Nucleus accumbens (tissue), 56 donors: ENCODE measurements around the gene LHX4.

Experiments
- DNase-seq, 56 donors: peaks; one replicate each; lab custom pipeline; 2025; lab: John Stamatoyannopoulos, UW

Gene LHX4

GRCh38 chr1:180239145-180240096, 9.4 kb downstream of the LHX4 start:
- no peak for DNase-seq

GRCh38 chr1:180241716-180242544, 11.9 kb downstream of the LHX4 start:
- no peak for DNase-seq

- no peak for DNase-seq
Observed at GRCh38 chr1:180243517-180244221, 13.6 kb downstream of the LHX4 start.

GRCh38 chr1:180244840-180245239, 14.8 kb downstream of the LHX4 start:
- DNase-seq: no peak

GRCh38 chr1:180246579-180246978, 16.5 kb downstream of the LHX4 start:
- no peak for DNase-seq

- DNase-seq: no peak
Observed at GRCh38 chr1:180247061-180247460, 17.0 kb downstream of the LHX4 start.

- no peak for DNase-seq
Observed at GRCh38 chr1:180247580-180247979, 17.5 kb downstream of the LHX4 start.

- DNase-seq: no peak
Observed at GRCh38 chr1:180248176-180248575, 18.1 kb downstream of the LHX4 start.

DNA sequence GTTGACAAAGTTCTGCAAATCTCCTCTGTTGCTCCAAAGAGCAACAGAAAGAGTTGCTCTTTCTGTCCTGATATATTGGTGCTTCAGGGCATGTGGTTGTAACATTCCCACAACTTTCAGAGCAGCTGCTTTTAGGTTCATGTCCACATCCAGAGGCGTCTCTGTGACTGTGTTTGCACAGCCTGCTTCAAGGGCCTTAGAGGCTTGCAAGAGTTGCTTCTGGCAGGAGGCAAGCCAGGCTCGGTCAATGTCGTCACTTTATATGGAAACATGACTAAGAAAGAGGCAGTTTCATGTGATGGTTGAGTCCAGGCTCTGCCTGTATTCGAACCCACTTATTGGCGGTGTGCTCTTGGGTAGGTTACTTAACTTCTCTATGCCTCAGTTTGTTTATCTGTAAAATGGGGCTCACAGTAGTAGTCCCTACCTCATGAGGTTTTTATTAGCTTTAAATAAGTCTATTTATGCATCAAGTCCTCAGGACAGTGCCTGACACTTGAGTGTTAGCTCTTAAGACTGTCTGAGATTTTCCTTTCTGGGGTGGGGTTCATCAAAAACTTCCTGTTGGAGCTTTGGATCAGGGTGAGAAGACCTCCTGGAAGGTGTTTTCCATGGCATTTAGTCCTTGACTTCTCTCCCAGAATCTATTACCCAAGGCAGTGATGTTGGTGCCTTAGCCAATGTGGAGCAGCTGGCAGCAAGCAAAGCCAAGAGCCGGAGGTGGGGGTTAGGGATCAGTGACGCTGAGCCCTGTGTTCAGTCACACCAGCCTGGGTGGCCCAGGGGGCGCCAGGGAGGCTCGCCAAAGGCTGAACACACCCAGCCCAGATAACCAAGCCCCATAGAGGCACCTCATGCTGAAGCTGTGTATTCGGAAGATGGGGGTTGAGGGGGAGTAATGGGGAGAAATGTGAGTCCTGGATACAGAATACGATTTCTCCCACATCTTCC, 18.9 kb downstream of the LHX4 start:
- DNase-seq: no peak

DNA sequence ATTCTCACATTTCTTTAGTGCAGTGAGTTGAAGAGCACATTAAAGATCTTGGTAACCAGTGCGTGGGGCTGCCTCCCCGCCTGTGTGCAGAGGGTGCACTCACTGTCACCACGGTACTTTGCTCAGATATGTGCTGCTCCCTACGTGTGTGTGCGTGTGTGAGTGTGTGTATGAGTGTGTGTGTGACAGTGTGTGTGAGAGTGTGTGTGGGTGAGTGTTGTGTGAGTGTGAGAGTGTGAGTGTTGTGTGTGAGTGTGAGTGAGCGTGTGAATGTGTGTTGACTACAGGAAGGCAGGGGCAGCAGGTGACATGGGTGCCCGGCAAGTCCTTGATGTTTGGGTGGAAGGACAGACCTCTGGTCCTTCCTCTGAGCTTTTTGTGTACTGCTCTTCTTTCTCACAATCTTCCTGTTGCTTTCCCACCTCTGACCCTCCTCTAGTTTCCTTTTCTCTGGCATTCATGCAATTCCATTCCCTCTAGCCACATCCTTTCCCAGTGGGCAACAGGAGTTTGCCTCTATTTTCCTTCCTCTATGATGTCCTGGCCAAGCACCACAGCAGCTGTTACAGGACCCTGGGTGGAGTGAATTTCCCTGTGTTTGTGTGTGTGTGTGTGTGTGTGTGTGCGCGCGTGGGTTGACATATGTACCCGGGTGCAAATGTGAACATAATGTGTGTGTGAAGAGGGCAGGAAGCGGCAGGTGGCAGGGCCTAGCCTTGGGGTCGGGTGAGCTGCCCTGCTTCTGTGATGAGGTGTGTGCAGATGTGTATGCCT, 19.8 kb downstream of the LHX4 start:
- DNase-seq: no peak

GRCh38 chr1:180250499-180250770, 20.4 kb downstream of the LHX4 start:
- no peak for DNase-seq

GRCh38 chr1:180250883-180251509, 20.9 kb downstream of the LHX4 start:
- DNase-seq: no peak

DNA sequence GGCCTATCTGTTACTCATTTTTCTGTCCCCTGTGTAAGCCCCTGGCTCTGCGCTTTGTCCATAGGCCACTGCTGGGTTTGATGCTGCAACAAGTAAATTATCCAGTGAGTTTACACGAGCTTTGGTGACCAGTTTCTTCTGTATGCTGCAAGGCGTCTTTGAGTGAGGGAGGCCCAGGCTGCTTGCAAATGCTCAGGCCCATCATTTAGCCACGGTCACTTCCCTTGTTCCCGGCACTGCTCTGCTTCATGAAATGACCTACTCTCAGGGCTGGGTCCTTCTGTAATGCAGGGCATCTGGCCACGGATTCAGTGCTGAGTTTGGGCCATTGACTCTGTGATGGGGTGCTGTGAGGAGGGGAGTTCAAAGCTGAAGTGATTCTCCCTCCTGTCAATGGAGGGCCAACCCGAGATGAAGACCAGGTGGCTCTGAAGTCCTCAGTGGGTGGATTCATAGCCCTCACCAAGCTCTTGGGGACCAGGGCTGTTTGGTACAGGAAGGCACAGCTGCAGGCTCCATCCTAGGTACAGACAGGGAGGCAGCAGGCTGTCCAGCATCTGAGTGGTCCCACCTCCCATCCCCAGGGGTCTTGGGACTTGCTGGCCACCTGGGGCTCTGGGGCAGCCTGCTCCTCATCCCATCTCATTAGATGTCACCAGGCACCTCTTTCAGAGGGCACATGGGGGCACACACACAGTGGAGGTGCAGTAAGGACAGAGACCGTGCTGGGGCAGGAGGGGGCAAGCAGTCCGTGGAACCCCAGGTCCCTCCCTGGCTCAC, 21.7 kb downstream of the LHX4 start:
- DNase-seq: no peak

DNA sequence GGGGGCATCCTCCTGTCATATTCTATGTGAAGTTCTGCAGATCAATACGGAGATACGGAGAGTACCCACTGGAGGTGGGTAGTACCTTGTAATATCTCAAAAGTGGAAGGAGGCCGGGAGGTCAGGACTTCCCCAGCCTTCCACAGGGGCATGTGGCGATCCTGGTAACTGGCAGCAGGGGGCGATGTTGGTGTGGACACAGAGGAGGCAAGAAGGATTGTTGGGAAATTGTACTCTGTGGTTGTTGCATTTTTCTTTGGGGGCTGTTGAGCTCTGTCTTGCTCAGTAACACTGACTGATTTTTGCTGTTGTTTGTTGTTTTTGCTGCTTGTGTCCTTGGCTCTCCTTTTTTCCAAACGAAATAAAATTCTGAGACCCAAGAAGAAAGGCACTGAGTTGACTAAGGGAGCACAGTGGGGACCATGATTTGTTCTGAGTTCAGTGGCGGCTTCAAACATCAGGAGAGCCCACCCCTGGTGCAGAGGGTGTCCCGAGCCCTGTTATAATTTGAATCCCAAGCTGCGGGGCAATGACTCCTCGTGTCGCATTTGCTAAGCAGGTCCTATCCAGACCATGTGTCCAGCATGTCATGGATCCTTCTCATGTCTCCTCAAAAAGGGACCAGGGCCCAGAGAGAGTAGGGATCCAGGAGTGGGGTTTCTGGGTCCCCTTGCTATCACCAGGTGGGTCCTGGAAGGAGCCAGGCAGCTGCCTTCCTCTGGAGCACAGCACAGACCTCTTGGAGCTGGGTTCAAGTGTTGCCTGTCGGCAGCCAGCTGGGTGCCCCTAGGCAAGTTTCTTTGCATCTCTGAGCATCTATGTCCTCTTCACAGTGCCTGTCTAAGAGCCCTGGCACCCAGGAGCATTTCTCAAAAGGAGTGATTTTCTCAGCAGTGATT, 22.8 kb downstream of the LHX4 start:
- peak in 20 of 56 donors; percentile 2 to 54 (median 10) for DNase-seq

GRCh38 chr1:180253585-180254495, 23.8 kb downstream of the LHX4 start:
- DNase-seq: no peak

DNA sequence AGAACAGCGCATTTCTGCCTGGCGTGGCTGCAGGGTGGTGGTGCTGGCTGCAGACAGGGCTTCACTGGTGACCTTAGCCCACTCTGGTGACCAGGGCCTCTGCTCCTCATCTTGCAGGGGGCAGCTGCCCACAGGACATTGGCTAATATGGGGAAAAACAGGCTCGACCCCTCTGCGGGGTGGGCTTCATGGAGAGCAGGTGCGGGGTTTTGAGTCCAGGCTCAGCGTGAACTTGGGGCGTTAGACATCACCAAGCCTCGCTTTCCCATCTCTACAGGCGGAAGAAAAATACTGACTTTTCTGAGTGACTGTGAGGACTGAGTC, 24.4 kb downstream of the LHX4 start:
- DNase-seq: no peak
